Activated naive CD4-positive, alpha-beta T cell treated with Interleukin-2 at 50 U/mL for 16 hours (primary cell): ENCODE results near the gene NDC1.

Source experiments
- DNase-seq: peaks from one replicate; pipeline ENCODE4 v3.0.0-alpha.2; 2020

The NDC1 gene

GRCh38 chr1:53729456-53730223 is 108.5 kb downstream of the NDC1 start:
- no peak for DNase-seq

GRCh38 chr1:53728702-53729455 is 109.2 kb downstream of the NDC1 start:
- DNase-seq = no peak

DNA sequence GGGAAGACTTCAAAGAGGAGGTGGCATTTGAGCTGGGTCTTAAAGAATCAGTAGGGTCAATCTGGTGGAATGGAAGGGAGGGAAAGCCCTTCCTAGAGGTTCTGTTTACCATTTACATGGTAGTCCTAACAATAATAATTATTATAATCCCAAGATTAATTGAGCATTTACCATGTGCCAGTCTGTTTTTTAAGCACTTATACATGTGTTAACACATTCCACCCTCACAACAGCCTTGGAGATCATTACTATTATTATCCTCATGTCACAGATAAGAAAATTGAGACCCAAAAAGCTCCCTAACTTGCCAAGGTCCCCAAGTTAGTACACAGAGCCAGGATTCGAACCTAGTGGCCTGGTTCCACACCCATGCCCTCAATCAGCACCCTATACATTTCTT is 109.9 kb downstream of the NDC1 start:
- no peak for DNase-seq

GRCh38 chr1:53727461-53728092 is 110.5 kb downstream of the NDC1 start:
- DNase-seq = no peak

DNA sequence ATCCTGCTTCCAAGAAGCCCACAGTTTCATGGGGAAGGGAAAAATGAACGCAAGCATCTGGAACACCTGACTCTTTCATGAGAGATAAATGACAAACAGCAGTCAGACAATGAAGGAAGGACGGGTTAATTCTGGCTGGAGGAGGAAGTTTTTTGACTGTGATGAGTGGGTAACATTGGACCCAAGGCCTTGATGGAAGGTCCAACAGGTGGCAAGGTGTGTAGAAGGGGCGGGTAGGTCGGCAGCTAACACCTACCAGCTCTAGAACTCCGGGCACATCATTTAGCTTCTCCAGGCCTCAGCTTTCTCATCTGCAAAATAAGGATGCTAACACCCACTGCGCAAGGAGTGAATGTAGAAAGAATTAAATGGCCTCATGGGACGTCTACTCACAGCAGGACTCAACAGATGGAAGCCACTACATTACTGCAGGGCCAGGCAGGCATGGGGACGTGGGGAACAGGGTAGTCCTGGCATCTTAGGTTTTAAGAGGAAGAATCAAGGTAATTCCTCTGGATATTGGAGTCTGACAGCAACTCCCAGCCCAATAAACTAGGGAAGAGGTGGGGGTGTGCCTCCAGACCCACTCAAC is 112.0 kb downstream of the NDC1 start:
- DNase-seq = no peak

- DNase-seq = no peak
Measured at GRCh38 chr1:53725238-53725689, 112.8 kb downstream of the NDC1 start.

GRCh38 chr1:53722025-53722424 is 116.1 kb downstream of the NDC1 start:
- DNase-seq = no peak

GRCh38 chr1:53721088-53721487 is 117.0 kb downstream of the NDC1 start:
- no peak for DNase-seq

- DNase-seq = no peak
Measured at GRCh38 chr1:53719469-53719868, 118.6 kb downstream of the NDC1 start.

DNA sequence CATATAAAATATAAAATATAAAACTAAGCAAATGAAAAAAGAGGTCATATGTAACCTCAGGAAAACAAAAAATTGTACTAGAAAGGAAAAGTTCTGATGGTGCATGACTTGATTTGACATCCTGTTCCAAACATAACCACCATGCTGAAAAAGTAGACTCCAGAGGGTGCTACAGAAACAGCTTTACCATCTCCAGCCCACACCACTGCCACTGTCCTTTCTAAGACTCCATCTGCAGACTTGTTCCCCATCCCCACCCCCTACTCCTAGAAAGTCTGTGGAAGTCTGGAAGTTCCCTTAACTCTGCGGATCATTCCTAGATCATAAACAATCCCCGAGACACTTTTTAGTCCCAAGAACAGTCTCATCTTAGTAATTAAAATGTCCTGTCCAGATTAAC is 119.7 kb downstream of the NDC1 start:
- no peak for DNase-seq

DNA sequence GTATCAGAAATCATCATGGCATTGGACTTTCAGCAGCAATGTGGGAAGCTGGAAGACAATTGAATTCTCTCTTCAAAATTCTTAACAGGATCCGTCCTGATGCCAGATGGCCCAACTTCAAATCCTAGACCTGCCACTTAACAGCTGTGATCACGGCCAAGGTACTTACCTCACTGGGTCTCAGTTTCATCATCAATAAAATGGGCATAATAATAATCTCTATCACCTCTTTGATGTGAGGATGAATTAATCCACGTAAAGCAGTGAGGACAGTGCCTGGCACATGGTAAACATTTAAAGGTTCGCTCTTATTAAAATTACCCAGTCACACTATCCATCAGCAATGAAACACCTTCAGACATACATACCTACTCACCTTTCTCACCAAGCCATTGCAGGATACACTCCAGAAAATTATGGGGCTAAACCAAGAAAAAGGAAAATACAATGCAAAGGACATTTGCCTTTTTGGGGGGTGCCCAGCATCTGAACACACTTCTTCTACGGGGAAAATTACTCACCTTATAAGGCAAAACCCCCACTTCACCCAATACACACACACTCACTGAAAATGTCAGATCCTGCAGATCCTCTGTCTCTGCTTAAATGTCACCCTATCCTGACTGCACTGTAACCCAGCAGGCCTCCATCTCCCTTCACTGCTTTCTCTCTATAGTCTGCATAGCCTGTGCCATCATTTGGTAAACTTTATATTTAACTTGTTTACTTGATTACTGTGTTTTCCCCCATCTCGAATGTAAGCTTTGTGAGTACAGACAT is 120.9 kb downstream of the NDC1 start:
- no peak for DNase-seq

DNA sequence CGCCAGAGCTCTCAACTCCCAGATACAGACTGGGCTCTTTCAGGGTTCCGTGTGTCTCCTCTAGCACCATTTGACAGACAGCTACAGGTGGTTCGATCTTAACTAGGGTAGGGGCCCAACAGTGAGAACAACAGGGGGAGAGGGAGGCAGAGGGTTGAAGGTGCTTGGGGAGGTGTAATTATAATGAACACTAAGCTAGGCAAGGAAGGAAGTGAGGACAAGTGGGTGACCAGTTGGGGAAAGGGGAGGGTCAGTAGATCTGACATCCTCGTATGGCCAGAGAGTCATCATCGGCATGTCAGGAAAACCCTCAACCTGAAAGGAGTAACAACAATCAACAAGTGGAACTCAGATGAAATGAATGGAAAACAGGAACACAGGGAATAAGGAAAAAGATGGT is 121.9 kb downstream of the NDC1 start:
- no peak for DNase-seq

DNA sequence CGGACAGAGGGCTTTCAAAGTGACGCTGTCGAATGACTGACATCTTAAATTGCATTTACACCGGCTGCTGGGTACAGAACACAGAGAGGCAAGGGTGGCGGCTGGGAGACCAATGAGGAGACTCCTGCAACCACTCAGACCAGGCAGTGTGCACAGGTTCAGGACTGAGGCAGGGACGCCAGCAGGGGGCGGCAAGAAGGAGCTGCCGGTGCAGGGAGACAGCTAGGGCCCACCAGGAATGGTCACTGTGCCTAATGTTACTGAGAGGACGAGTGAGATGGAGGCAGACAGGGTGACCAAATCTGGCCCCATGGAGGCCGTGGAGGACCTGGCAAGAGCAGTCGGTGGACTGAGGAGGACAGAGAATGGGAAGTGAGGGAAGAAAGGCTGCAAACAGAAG is 122.6 kb downstream of the NDC1 start:
- DNase-seq = no peak
